ENCODE results near the gene ZBTB38.

ZBTB38 gene

GRCh38 chr3:141353652-141354495, 14.4 kb upstream of the ZBTB38 start:
- Histone ChIP-seq H3K27me3 (ENCODE audit: insufficient read depth, low read length, poor library complexity) (no peaks in the 10 kb centered on the region), H3K36me3 (ENCODE audit: insufficient read depth, low read length) (no peaks in the 10 kb centered on the region), H3K4me1 (ENCODE audit: insufficient read depth, low read length) (no peaks in the 10 kb centered on the region), H3K9me3 (ENCODE audit: insufficient read depth, low read length, severe bottlenecking) (no peaks in the 10 kb centered on the region), H3K4me2 (ENCODE audit: insufficient read depth, low read length) (no peak overlapping the region), H3K9ac (ENCODE audit: low read depth, low read length) (no peak overlapping the region), H2AFZ (ENCODE audit: low read depth, low read length) (no peak overlapping the region), H3K79me2 (ENCODE audit: insufficient read depth, low read length) (no peaks in the 10 kb centered on the region), H4K20me1 (ENCODE audit: insufficient read depth, low read length) (no peaks in the 10 kb centered on the region), H3K27ac (ENCODE audit: low read length) (no peak overlapping the region), H3K4me3 (ENCODE audit: low read depth in 1 of 2, low read length in 2 of 2) (no peak overlapping the region)
- no peak for DNase-seq
- ATAC-seq (ENCODE audit: insufficient read depth, low read depth) = no peak
- TF ChIP-seq CTCF (IDR thresholded peaks at IDR 0.05; ENCODE audit: borderline replicate concordance, extremely low read depth, low read length, poor library complexity, severe bottlenecking) (no peak), EZH2 (IDR thresholded peaks at IDR 0.05; ENCODE audit: borderline replicate concordance, low read depth, low read length, severe bottlenecking) (no peak)

- H3K9me3 ChIP-seq (ENCODE audit: insufficient read depth, low read length, severe bottlenecking) = no peaks in the 10 kb centered on the region
- H4K20me1 ChIP-seq (ENCODE audit: insufficient read depth, low read length) = no peaks in the 10 kb centered on the region
- no peak for ATAC-seq (ENCODE audit: insufficient read depth, low read depth)
- no peak overlapping the region for H2AFZ ChIP-seq (ENCODE audit: low read depth, low read length)
- TF ChIP-seq CTCF (IDR thresholded peaks at IDR 0.05; ENCODE audit: borderline replicate concordance, extremely low read depth, low read length, poor library complexity, severe bottlenecking) (no peak), EZH2 (IDR thresholded peaks at IDR 0.05; ENCODE audit: borderline replicate concordance, low read depth, low read length, severe bottlenecking) (no peak)
- H3K4me1 ChIP-seq (ENCODE audit: insufficient read depth, low read length) = no peaks in the 10 kb centered on the region
- no peak overlapping the region for H3K9ac ChIP-seq (ENCODE audit: low read depth, low read length)
- H3K27me3 ChIP-seq (ENCODE audit: insufficient read depth, low read length, poor library complexity) = no peaks in the 10 kb centered on the region
- H3K27ac ChIP-seq (ENCODE audit: low read length) = no peak overlapping the region
- H3K79me2 ChIP-seq (ENCODE audit: insufficient read depth, low read length) = no peaks in the 10 kb centered on the region
- no peak overlapping the region for H3K4me3 ChIP-seq (ENCODE audit: low read depth in 1 of 2, low read length in 2 of 2)
- DNase-seq = no peak
- no peak overlapping the region for H3K4me2 ChIP-seq (ENCODE audit: insufficient read depth, low read length)
- H3K36me3 ChIP-seq (ENCODE audit: insufficient read depth, low read length) = no peaks in the 10 kb centered on the region
Observed at GRCh38 chr3:141354517-141354916, 13.8 kb upstream of the ZBTB38 start.

GRCh38 chr3:141355242-141355641, 13.1 kb upstream of the ZBTB38 start:
- no peak overlapping the region for H2AFZ ChIP-seq (ENCODE audit: low read depth, low read length)
- H3K79me2 ChIP-seq (ENCODE audit: insufficient read depth, low read length) = no peaks in the 10 kb centered on the region
- no peak overlapping the region for H3K4me2 ChIP-seq (ENCODE audit: insufficient read depth, low read length)
- no peak overlapping the region for H3K27ac ChIP-seq (ENCODE audit: low read length)
- H3K4me3 ChIP-seq (ENCODE audit: low read depth in 1 of 2, low read length in 2 of 2) = no peak overlapping the region
- no peak for ATAC-seq (ENCODE audit: insufficient read depth, low read depth)
- no peak overlapping the region for H3K9ac ChIP-seq (ENCODE audit: low read depth, low read length)
- TF ChIP-seq CTCF (IDR thresholded peaks at IDR 0.05; ENCODE audit: borderline replicate concordance, extremely low read depth, low read length, poor library complexity, severe bottlenecking) (no peak), EZH2 (IDR thresholded peaks at IDR 0.05; ENCODE audit: borderline replicate concordance, low read depth, low read length, severe bottlenecking) (no peak)
- H3K27me3 ChIP-seq (ENCODE audit: insufficient read depth, low read length, poor library complexity) = no peaks in the 10 kb centered on the region
- DNase-seq = no peak
- H3K36me3 ChIP-seq (ENCODE audit: insufficient read depth, low read length) = no peaks in the 10 kb centered on the region
- no peaks in the 10 kb centered on the region for H3K4me1 ChIP-seq (ENCODE audit: insufficient read depth, low read length)
- H3K9me3 ChIP-seq (ENCODE audit: insufficient read depth, low read length, severe bottlenecking) = no peaks in the 10 kb centered on the region
- no peaks in the 10 kb centered on the region for H4K20me1 ChIP-seq (ENCODE audit: insufficient read depth, low read length)
